HG02678 (cell line): ENCODE results near the gene ITGAE.

ENCODE experiments used
- ATAC-seq: cut with Tn5 transposase; IDR thresholded peaks from one replicate; pipeline ENCODE4 v1.9.1; 2021; ENCODE audit warnings: mild to moderate bottlenecking, moderate library complexity; ENCODE audit not compliant: unreplicated experiment

Gene ITGAE

DNA sequence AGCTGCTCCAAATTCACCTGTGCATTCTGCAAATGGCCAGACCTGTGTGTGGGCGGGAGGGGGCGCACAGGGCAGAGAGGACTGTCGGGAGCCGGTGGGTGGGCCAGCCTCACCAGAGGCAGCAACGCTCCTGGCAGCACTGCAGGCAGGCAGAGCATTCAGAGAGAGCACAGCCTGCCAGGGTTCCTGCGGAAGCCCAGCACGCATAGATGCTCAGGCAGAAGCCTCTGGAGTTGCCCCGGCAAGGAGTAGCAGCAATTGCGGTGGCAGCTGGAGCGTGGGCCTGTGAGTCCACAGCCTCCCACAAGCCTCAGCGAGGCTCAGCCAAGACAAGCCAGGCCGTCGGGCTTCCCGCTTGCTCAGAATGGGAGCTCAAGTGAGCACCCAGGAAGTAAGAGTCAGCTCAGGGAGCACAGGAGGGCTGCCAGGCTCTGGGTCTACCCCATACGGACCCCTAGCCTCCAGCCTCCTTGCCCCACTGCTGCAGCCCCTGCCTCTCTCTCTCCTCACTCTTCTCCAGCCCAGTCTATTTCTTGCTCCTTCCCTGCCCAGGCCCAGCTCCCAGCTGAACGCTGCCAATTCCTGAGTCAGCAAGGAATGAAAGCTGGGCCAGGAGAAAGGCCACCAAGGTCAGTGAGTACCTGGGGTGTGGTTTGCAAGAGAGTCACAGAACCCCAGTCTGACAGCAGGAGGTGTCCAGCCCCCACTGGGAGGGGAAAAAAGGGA is 122.7 kb downstream of the ITGAE start:
- no peak for ATAC-seq

DNA sequence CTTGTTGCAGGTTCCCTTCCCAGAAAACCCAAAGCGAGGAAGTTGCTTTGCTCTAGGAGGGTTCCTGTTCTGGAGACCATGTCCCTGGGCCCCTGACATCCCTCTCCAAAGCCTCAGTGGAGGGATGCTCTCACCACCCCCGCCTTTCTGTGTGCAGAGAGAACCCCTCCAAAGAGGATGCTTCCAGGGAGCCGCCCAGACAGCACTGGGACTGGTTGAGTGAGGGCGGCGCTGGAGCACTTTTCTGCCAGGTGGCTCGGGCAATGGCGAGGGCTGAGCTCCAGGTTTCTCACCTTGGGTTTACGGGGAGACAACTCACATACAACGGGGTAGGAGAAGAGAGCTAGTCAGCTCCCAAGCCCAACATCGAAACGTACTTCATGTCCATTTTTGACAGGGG is 125.1 kb downstream of the ITGAE start:
- ATAC-seq, result no peak

DNA sequence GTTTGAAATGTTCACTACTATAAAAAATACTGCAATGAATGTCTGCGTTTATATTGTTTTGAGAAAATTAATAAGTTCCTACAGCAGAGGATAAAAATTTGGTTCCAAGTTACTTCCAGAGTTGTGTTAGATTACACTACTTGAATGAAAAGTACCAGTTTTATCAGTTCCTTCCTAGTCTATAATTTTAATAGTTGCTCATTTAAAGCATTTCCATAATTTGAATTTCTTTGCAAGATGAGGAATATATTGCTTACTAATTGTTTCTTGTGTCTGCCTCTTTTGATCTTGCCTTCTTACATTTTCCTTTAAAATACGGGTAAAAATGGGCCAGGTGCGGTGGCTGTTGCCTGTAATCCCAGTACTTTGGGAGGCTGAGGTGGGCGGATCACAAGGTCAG is 128.4 kb downstream of the ITGAE start:
- ATAC-seq, result no peak

DNA sequence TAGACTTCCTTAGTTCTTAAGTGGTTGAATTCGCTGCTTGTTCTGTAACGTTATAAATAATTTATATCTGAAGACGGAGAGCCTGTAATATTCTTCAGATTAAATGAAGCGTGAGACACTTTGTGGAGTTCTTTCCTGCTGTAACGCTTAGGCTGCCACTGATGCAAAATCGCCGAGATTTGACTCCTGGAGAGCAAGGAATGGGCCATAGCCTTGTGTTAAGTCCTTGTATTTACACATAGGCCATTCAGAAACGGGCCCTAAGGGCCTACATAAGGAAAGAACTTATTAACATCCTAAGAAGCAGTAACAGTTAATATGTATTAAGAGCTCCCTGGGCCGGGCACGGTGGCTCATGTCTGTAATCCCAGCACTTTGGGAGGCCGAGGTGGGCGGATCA is 131.4 kb downstream of the ITGAE start:
- no peak for ATAC-seq

DNA sequence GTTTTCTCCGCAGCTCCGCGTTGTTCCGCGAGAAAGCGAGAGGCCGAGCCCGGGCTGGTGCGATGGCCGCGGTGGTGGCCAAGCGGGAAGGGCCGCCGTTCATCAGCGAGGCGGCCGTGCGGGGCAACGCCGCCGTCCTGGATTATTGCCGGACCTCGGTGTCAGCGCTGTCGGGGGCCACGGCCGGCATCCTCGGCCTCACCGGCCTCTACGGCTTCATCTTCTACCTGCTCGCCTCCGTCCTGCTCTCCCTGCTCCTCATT is 132.0 kb downstream of the ITGAE start:
- ATAC-seq, result no peak

DNA sequence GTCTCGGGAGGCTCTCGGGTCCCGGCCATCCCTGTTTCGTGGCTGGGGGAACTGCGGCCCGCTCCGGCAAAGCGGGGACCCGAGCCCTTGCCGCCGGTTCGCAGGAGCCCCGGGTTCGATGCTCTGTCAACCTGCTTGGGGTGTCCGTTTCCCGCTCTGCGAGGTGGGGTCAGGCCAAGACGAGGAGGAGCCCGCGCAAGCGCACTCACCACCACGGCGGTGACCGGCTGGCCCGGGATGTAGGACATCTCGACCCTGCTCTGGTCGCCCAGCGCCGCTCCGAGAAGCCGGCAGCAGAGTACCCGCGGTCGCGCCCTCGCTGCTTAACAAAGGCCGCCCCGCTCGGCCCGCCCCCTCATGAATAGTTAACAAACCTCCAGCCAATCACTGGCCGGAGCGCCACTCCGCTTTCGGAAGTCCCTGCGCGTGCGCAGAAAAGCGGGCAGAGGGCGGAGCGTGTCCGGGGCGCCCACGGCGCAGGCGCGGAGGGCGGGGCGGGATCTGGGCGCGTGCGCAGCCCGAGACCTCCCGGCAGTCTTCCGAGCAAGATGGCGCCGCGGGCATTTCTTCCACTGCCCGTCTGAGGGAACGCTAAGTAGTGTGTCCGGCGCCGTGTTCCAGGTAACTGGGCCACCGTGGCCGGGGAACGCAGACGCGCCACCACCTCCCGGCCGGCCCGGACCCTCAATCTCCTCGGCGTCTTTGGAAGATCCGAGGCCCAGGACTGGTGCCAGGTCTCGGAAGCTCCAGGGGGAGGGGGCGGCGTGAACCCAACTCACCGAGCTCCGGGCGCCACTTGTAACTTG is 132.5 kb downstream of the ITGAE start, which contains the start of the genes EMC6 and TAX1BP3:
Gene EMC6, plus strand, starts transcription at position 534 of the 806 bp plus-strand sequence. CDS start 335 bp downstream, outside the sequence.
Gene TAX1BP3, minus strand, starts transcription at position 300 of the 806 bp plus-strand sequence. Its CDS starts 52 bp downstream, at position 248.
- ATAC-seq, result peak; percentile 86

DNA sequence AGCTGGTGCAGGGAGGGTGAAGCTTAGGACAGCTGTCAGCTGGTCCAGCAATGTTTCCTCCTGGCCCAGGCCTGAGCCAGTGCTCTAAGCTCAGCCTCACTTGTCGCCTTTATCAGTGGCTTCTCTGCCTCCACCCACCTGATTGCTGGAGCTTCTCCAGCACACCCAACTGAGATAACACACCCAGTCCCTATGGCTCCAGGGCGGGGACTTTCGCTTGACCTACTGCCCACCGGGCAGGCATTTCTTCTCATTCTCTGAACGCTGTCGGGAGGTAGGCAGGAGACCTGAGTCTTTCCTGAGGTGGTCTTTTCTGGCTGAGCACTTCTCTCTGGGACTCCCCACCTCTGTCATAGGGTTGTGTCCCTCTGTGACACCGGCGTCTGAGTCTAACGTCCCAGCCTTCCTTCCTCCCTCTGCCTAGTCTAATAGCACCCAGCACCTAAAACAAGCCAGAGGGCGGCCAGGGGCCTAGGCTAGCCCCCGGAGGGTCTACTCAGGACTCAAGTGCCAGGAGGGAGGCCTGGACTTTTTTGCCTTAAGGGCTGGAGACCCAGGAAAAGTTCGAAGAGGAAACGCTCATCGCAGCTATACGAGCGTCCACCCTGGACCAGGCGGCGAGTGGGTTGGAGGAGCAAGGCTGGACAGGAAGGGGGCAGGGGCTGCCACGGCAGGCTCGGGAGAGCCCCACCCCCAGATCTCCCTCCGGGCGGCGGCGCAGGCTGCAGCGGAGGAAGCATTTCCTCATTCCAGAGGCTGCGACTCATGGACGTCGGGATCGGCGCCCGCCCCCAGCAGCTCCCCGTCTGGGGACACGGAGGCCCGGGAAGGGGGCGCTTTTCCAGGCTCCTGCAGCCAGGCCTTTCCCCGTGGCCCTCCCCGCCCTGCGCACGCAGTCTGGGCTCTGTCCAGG is 133.4 kb downstream of the ITGAE start:
- peak; percentile 1 for ATAC-seq

DNA sequence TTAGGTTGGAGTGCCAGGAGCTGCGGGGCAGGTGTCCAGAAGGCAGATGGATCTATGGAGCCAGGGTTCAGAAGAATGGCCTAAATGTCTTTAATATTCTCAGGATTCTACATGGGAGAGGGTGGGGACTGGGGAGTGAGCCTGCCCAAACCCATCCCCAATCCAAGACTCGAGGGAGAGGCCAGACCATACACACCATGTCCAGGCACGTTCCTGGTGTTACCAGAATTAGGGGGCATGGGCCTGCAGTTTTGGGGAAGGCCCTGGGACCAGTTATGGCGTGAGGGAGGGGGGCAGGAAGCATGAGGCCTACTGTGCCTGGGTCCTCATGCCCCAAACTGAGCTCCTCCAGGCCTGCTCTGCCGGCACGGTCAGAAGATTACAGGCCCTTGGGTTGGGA is 134.5 kb downstream of the ITGAE start:
- ATAC-seq, result no peak

DNA sequence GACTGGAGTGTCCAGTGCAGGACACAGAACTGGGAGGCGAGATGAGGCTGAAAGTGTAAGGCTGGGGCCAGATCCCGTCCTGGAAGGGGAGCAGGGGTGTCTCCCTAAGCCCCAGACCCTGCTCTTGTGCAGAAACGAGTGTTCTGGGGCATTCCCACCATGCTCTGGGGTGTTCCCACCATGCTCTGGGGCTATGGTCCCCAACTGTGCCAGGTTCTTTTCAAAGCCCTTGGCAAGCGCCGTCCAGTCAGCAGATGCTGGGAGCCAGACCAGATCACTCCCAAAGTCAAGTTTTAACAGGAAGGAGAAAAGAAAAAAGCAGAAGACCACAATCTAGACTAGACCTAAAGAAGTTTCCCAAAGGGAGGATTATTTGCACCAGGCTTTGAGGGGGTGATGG is 135.2 kb downstream of the ITGAE start:
- ATAC-seq, result no peak
